Activated naive CD4-positive, alpha-beta T cell treated with anti-CD3 and anti-CD28 coated beads, Interleukin-2, amount 50 U/mL, for 72 hours (primary cell): ENCODE measurements around the gene ZNF674. TPM values are rescaled to one million over a fixed set of nuclear protein-coding genes. Genes with fewer than 3 reads are reported as not detected.

ENCODE experiments used
- ATAC-seq, 2 donors: fragments of 150-1000 bp; cut with Tn5 transposase; 2 replicates each; pipeline ENCODE4 v1.10.0; 2021; ENCODE audit warnings: mild to moderate bottlenecking in 2 of 2, moderate library complexity in 2 of 2
- DNase-seq, 2 donors: peaks; one replicate each; pipeline ENCODE4 v3.0.0; 2021 to 2022; ENCODE audit warnings: low spot score in 2 of 2
- H3K27ac Mint-ChIP-seq, 2 donors: one replicate each; pipeline ENCODE4 v1.8.0; 2022; ENCODE audit warnings: mild to moderate bottlenecking in 2 of 2, mixed read lengths in 2 of 2
- H3K36me3 Mint-ChIP-seq, 2 donors: one replicate each; pipeline ENCODE4 v1.8.0; 2022; ENCODE audit warnings: mixed read lengths in 2 of 2
- H3K9me3 Mint-ChIP-seq, 2 donors: one replicate each; pipeline ENCODE4 v1.8.0; 2022; ENCODE audit warnings: mixed read lengths in 2 of 2
- total RNA-seq, 2 donors: library from RNA; stranded (reverse); gene quantifications; one replicate each; pipeline ENCODE4 v1.2.3, GENCODE V29; 2022

Gene ZNF674
- total RNA-seq, 2 donors from 2014 or later, result 2.3 to 3.1 TPM

- Mint-ChIP-seq H3K27ac (no peak overlapping the region), H3K36me3 (peaks cover 5 to 20% of the 10 kb centered on the region in 2 donors), H3K9me3 (no peaks in the 10 kb centered on the region)
- ATAC-seq (no peak), DNase-seq (no peak)
These were observed 88.9 kb downstream of the ZNF674 start for GRCh38 chrX:46456125-46456922.

Other genes with a start within 250 kb of the ZNF674 start
- 1 to 10 TPM; 1.4 to 2.0 TPM for gene CHST7, start 28.3 kb upstream of the ZNF674 start, total RNA-seq
- 10 to 100 TPM; 13.5 to 15.1 TPM for gene SLC9A7, start 213.7 kb upstream of the ZNF674 start, total RNA-seq